MM.1S (cell line): Measurements from ENCODE around the gene SAMD4A.

Experiments
- CTCF ChIP-seq: fragments of 300-600 bp; sonication (generic); IDR thresholded peaks from 2 replicates; pipeline ENCODE4 v1.5.1; 2016; ENCODE audit warnings: antibody characterized with exemption, low read length, mixed read lengths
- EZH2 ChIP-seq: fragments of 300-600 bp; sonication (generic); optimal IDR thresholded peaks from 2 replicates; pipeline ENCODE3; 2017; ENCODE audit warnings: low read depth, mild to moderate bottlenecking, antibody characterized with exemption, low read length, mixed read lengths
- EZH2phosphoT487 ChIP-seq: fragments of 300-600 bp; sonication (generic); IDR thresholded peaks from 2 replicates; pipeline ENCODE4 v1.6.1; 2018; ENCODE audit warnings: antibody characterized with exemption, low read length

GRCh38 chr14:54743382-54743781 is 176.5 kb downstream of the SAMD4A start:
- TF ChIP-seq EZH2 (no peak), CTCF (no peak), EZH2phosphoT487 (no peak)
